ENCODE results near the gene ALPG. TPM values are rescaled to one million over a fixed set of nuclear protein-coding genes. Genes with fewer than 3 reads are reported as not detected.
"Not testable (repeated sequence)": the region's sequence is repeated elsewhere in the genome, so short reads cannot be mapped to it uniquely, and the experiment has no call there.

The ALPG gene
- total RNA-seq, 1 experiment from 2014 or later: not detected

- no peak for DNase-seq (ENCODE audit: low read depth)
These were observed 12.8 kb downstream of the ALPG start for GRCh38 chr2:232419245-232420072.

- no peak for DNase-seq (ENCODE audit: low read depth)
These were observed 13.4 kb downstream of the ALPG start for GRCh38 chr2:232420073-232420454.

GRCh38 chr2:232420463-232421188 lies 14.0 kb downstream of the ALPG start:
- no peak for DNase-seq (ENCODE audit: low read depth)

- no peak for DNase-seq (ENCODE audit: low read depth)
These were observed 14.6 kb downstream of the ALPG start for GRCh38 chr2:232421189-232421785.

GRCh38 chr2:232422051-232422450 lies 15.4 kb downstream of the ALPG start:
- DNase-seq (ENCODE audit: low read depth): no peak

GRCh38 chr2:232422996-232423395 lies 16.4 kb downstream of the ALPG start:
- DNase-seq (ENCODE audit: low read depth): not testable (repeated sequence)

GRCh38 chr2:232423407-232423806 lies 16.8 kb downstream of the ALPG start:
- not testable (repeated sequence) for DNase-seq (ENCODE audit: low read depth)

- no peak for DNase-seq (ENCODE audit: low read depth)
These were observed 25.3 kb downstream of the ALPG start for GRCh38 chr2:232431705-232432590.

- no peak for DNase-seq (ENCODE audit: low read depth)
These were observed 26.0 kb downstream of the ALPG start for GRCh38 chr2:232432598-232433184.

- not testable (repeated sequence) for DNase-seq (ENCODE audit: low read depth)
These were observed 27.0 kb downstream of the ALPG start for GRCh38 chr2:232433622-232434021.

- DNase-seq (ENCODE audit: low read depth): no peak
These were observed 27.4 kb downstream of the ALPG start for GRCh38 chr2:232434091-232434490.

- DNase-seq (ENCODE audit: low read depth): no peak
These were observed 28.1 kb downstream of the ALPG start for GRCh38 chr2:232434563-232435374.

- DNase-seq (ENCODE audit: low read depth): no peak
These were observed 28.7 kb downstream of the ALPG start for GRCh38 chr2:232435375-232435648.

- DNase-seq (ENCODE audit: low read depth): no peak
These were observed 29.2 kb downstream of the ALPG start for GRCh38 chr2:232435805-232436204.

- no peak for DNase-seq (ENCODE audit: low read depth)
These were observed 29.9 kb downstream of the ALPG start for GRCh38 chr2:232436381-232437194.

GRCh38 chr2:232437195-232437571 lies 30.5 kb downstream of the ALPG start:
- no peak for DNase-seq (ENCODE audit: low read depth)

- no peak for DNase-seq (ENCODE audit: low read depth)
These were observed 31.4 kb downstream of the ALPG start for GRCh38 chr2:232438091-232438490.

GRCh38 chr2:232438951-232439757 lies 32.5 kb downstream of the ALPG start:
- DNase-seq (ENCODE audit: low read depth): peak; percentile 50

- DNase-seq (ENCODE audit: low read depth): peak; percentile 7
These were observed 33.1 kb downstream of the ALPG start for GRCh38 chr2:232439758-232440135.

Data from Daoy (cell line).